Breast epithelium (tissue), 4 donors: ENCODE results near the gene TRIB2. TPM values are rescaled to one million over a fixed set of nuclear protein-coding genes. Genes with fewer than 3 reads are reported as not detected.
A peak's percentile ranks its signal among the peaks of the same experiment; 100 is the strongest.

Experiments
- DNase-seq, 2 donors: peaks; one replicate each; pipeline ENCODE4 v3.0.0-alpha.2; 2019; ENCODE audit warnings: low spot score in 2 of 2
- H3K27ac ChIP-seq, 2 donors: fragments of 200-600 bp; sonication (generic) in 1 of 2; one replicate each; pipeline ENCODE4 v1.5.1; 2016 to 2019; ENCODE audit warnings: mild to moderate bottlenecking in 1 of 2
- H3K27me3 ChIP-seq, 2 donors: fragments of 200-600 bp; sonication (generic) in 1 of 2; one replicate each; pipeline versions ENCODE4 v1.5.1 to v1.6.0; 2017 to 2019; ENCODE audit warnings: control low read depth in 1 of 2, mild to moderate bottlenecking in 1 of 2
- H3K36me3 ChIP-seq: fragments of 200-600 bp; one replicate; pipeline ENCODE4 v1.5.1; 2019
- H3K4me1 ChIP-seq, 2 donors: fragments of 200-600 bp; sonication (generic); one replicate each; pipeline ENCODE4 v1.5.1; 2016 to 2019; ENCODE audit warnings: control low read depth in 1 of 2
- H3K4me3 ChIP-seq, 3 donors: fragments of 200-600 bp; sonication (generic); 1 replicate in 2 of 3; 2 replicates in 1 of 3; pipeline ENCODE4 v1.5.1; 2016 to 2019; ENCODE audit warnings: mild to moderate bottlenecking in 3 of 3, moderate library complexity in 2 of 3
- H3K9me3 ChIP-seq, 2 donors: fragments of 200-600 bp; sonication (generic) in 1 of 2; one replicate each; pipeline ENCODE4 v1.5.1; 2016 to 2019; ENCODE audit warnings: control low read depth in 1 of 2
- POLR2A ChIP-seq: fragments of 450-650 bp; IDR thresholded peaks from one replicate; pipeline ENCODE4 v1.6.1; 2016; ENCODE audit warnings: antibody characterized with exemption, mild to moderate bottlenecking, moderate library complexity
- POLR2AphosphoS5 ChIP-seq, 3 donors: sonication (generic); formaldehyde crosslinking; IDR thresholded peaks; one replicate each; pipeline ENCODE4 v1.6.1; 2017; ENCODE audit warnings: antibody characterized with exemption in 3 of 3
- intact Hi-C: fragments of 100-400 bp; cut with DNase I; formaldehyde crosslinking; loops from one replicate; pipeline ENCODE4 v1.15.1; 2023; ENCODE audit warnings: low total_unique reads
- total RNA-seq, 3 donors: library from RNA; depleted of rRNA; stranded (reverse); fragments of >200 nt; gene quantifications; one replicate each; pipeline ENCODE4 v1.1.0, GENCODE V29; 2016
- TF ChIP-seq, protein P1 (sequence below), 3 donors: fragments of 450-650 bp; IDR thresholded peaks; one replicate each; pipeline ENCODE4 v1.5.1; 2016 to 2017; ENCODE audit warnings: antibody characterized with exemption in 3 of 3, mild to moderate bottlenecking in 3 of 3, moderate library complexity in 3 of 3

TRIB2 gene
- total RNA-seq, 3 donors from 2014 or later = 17.6 to 62.9 (median 49.6) TPM

- no peaks in the 10 kb centered on the region for H3K36me3 ChIP-seq
- no peak for DNase-seq
Observed at GRCh38 chr2:12682017-12682416, 34.7 kb upstream of the TRIB2 start.

GRCh38 chr2:12683457-12684100 lies 33.2 kb upstream of the TRIB2 start:
- peaks cover 0 to 6% of the 10 kb centered on the region in 2 donors for H3K4me1 ChIP-seq
- no peaks in the 10 kb centered on the region for H3K36me3 ChIP-seq
- intact Hi-C loops = no loop called here
- no peaks in the 10 kb centered on the region for H3K9me3 ChIP-seq
- no peak overlapping the region for H3K27ac ChIP-seq
- H3K4me3 ChIP-seq = no peak overlapping the region
- TF ChIP-seq, protein P1, sequence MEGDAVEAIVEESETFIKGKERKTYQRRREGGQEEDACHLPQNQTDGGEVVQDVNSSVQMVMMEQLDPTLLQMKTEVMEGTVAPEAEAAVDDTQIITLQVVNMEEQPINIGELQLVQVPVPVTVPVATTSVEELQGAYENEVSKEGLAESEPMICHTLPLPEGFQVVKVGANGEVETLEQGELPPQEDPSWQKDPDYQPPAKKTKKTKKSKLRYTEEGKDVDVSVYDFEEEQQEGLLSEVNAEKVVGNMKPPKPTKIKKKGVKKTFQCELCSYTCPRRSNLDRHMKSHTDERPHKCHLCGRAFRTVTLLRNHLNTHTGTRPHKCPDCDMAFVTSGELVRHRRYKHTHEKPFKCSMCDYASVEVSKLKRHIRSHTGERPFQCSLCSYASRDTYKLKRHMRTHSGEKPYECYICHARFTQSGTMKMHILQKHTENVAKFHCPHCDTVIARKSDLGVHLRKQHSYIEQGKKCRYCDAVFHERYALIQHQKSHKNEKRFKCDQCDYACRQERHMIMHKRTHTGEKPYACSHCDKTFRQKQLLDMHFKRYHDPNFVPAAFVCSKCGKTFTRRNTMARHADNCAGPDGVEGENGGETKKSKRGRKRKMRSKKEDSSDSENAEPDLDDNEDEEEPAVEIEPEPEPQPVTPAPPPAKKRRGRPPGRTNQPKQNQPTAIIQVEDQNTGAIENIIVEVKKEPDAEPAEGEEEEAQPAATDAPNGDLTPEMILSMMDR (IDR thresholded peaks at IDR 0.05) = no peak
- TF ChIP-seq POLR2A (no peak), POLR2AphosphoS5 (IDR thresholded peaks at IDR 0.05) (no peak)
- no peaks in the 10 kb centered on the region for H3K27me3 ChIP-seq
- DNase-seq = no peak

More at GRCh38 chr2:12682017-12682416, 34.7 kb upstream of the TRIB2 start:
- no peak overlapping the region for H3K4me3 ChIP-seq
- H3K27ac ChIP-seq = no peak overlapping the region
- no peaks in the 10 kb centered on the region for H3K9me3 ChIP-seq
- H3K4me1 ChIP-seq = peaks cover 0 to 6% of the 10 kb centered on the region in 2 donors
- TF ChIP-seq POLR2AphosphoS5 (IDR thresholded peaks at IDR 0.05) (no peak), POLR2A (no peak)
- TF ChIP-seq, protein P1 (IDR thresholded peaks at IDR 0.05) = no peak
- intact Hi-C loops = no loop called here
- no peaks in the 10 kb centered on the region for H3K27me3 ChIP-seq

GRCh38 chr2:12684471-12684936 lies 32.2 kb upstream of the TRIB2 start:
- TF ChIP-seq POLR2AphosphoS5 (IDR thresholded peaks at IDR 0.05) (no peak), POLR2A (no peak)
- TF ChIP-seq, protein P1 (IDR thresholded peaks at IDR 0.05) = no peak
- peaks cover 0 to 6% of the 10 kb centered on the region in 2 donors for H3K4me1 ChIP-seq
- DNase-seq = peak in 1 of 2 donors; percentile 31
- no peaks in the 10 kb centered on the region for H3K9me3 ChIP-seq
- H3K27me3 ChIP-seq = no peaks in the 10 kb centered on the region
- H3K4me3 ChIP-seq = peak overlapping the region in 1 of 3 donors; percentile 10
- peak overlapping the region in 1 of 2 donors; percentile 29 for H3K27ac ChIP-seq
- H3K36me3 ChIP-seq = no peaks in the 10 kb centered on the region
- intact Hi-C loops = no loop called here

DNA sequence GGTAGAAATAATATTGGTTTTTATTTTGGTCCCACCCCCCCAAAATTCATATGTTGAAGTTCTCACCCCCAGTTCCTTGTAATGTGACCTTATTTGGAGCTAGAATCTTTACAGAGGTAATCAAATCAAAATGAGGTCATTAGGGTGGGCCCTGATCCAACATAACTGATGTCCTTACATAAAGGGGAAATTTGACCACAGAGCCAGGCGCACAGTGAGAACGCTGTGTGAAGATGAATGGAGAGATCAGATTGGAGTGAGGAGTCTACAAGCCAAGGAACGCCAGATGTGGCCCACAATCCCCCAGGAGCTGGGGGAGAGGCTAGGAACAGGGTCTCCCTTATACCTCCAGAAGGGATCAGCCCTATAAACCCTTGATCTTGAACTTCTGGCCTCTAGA lies 31.6 kb upstream of the TRIB2 start:
- intact Hi-C loops = no loop called here
- no peak overlapping the region for H3K4me3 ChIP-seq
- no peaks in the 10 kb centered on the region for H3K36me3 ChIP-seq
- DNase-seq = no peak
- TF ChIP-seq, protein P1 (IDR thresholded peaks at IDR 0.05) = no peak
- TF ChIP-seq POLR2A (no peak), POLR2AphosphoS5 (IDR thresholded peaks at IDR 0.05) (no peak)
- H3K27me3 ChIP-seq = no peaks in the 10 kb centered on the region
- H3K27ac ChIP-seq = peak overlapping the region in 1 of 2 donors; percentile 20
- peaks cover 0 to 6% of the 10 kb centered on the region in 2 donors for H3K4me1 ChIP-seq
- H3K9me3 ChIP-seq = no peaks in the 10 kb centered on the region

DNA sequence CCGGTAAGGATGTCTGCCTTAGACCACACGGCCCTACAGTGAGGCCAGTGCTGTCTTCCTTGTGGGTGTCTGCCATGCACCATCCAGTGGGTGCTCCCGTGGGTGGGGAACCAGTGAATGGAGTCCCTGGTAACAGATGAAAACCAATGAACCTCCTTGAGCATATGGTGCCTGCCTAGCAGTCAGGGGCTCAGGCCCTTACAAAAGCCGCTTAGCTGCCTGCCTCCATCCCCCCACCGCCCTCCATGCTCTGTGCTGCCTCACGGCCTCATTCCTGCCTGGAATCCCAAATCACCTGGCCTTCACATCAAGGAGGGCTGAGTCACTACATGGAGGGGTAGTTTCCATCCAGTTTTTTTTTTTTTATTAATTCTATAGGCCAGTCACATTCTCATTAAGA lies 30.8 kb upstream of the TRIB2 start:
- H3K27ac ChIP-seq = no peak overlapping the region
- TF ChIP-seq POLR2AphosphoS5 (IDR thresholded peaks at IDR 0.05) = no peak
- TF ChIP-seq, protein P1 (IDR thresholded peaks at IDR 0.05) = no peak
- TF ChIP-seq POLR2A = no peak
- H3K4me1 ChIP-seq = peaks cover 0 to 6% of the 10 kb centered on the region in 2 donors
- intact Hi-C loops = no loop called here
- no peaks in the 10 kb centered on the region for H3K36me3 ChIP-seq
- H3K9me3 ChIP-seq = no peaks in the 10 kb centered on the region
- no peak overlapping the region for H3K4me3 ChIP-seq
- DNase-seq = no peak
- no peaks in the 10 kb centered on the region for H3K27me3 ChIP-seq
